Glomerular endothelial cell (primary cell): ENCODE measurements around the gene GAB3. TPM values are rescaled to one million over a fixed set of nuclear protein-coding genes. Genes with fewer than 3 reads are reported as not detected.

Experiments used
- DNase-seq: peaks from one replicate; pipeline ENCODE4 v3.0.0-alpha.2; 2011; ENCODE audit warnings: low read depth, low spot score; ENCODE audit errors: extremely low read depth
- total RNA-seq: library from RNA; depleted of rRNA; stranded (reverse); fragments of >200 nt; gene quantifications from 2 replicates; pipeline ENCODE4 v1.2.3, GENCODE V29; 2015

The GAB3 gene
- total RNA-seq, 1 donor from 2014 or later, result 8.0 TPM

DNA sequence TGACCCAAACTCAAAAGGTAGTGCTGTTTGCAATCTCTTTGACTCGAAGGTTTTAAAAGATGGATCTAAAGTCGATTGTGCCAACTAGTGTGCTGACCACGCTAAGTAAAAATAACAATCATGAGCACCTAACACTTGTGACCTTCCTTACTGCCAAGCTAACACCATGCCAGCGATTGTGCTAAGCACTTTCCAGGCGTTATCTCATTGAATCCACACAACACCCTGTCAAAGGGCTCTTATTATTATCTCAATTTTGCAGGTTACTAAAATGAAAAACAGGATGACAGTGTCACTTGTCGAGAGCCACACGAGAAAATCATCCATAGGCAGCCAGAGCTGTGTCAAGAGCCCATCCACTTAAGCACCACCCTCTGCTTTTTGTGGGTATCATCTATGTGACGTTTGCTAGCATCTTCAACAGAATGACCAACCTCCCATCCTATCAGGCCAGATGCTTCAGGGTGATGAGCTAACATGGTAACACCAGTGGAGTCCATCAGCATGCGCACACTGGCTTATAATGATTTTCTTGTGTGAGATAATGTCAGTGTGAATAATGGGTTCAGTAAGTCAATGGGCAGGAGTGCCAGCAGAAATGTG is 893 bp upstream of the GAB3 start:
- no peak for DNase-seq

- DNase-seq, result no peak
Observed at GRCh38 chrX:154751203-154751668, 359 bp upstream of the GAB3 start.

DNA sequence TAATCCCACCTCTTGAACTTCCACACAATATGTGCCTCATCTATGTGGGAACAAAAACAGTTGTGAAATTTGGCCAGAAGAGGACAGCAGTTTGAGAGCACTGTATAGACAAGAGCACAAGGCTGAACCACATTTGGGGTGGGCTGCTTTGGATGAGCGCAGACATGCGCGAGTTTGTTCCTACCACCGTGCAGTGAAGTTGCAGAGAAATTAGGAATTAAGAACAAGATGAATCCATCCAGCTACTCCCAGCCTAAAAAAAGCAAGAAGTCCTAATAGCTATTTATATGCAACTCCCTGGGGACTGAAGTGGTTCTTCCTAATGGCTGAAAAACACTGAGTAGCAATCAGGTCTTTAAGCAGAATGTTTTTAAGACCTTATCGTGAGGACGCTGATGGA is 1.0 kb downstream of the GAB3 start:
- DNase-seq, result no peak

- DNase-seq, result no peak
Observed at GRCh38 chrX:154748712-154749339, 2.1 kb downstream of the GAB3 start.

DNA sequence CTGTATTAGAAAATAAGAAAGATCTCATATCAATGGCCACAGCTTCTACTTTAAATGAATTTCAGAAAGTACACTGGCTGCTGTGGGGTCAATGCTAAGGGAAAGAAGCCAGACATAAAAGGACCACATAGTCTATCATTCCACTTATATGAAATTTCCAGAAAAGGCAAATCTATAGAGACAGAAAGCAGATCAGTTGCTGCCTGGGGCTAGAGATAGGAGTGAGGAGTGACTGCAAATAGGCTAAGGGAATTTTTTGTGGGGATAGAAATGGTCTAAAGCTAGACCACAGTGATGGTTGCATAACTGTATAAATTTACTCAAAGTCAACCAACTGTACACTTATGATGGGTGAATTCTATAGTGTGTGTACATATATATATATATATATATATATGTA is 8.3 kb downstream of the GAB3 start:
- no peak for DNase-seq

- no peak for DNase-seq
Observed at GRCh38 chrX:154739952-154740465, 10.9 kb downstream of the GAB3 start.

- no peak for DNase-seq
Observed at GRCh38 chrX:154738011-154738738, 12.7 kb downstream of the GAB3 start.

- DNase-seq, result no peak
Observed at GRCh38 chrX:154737136-154737535, 13.7 kb downstream of the GAB3 start.

DNA sequence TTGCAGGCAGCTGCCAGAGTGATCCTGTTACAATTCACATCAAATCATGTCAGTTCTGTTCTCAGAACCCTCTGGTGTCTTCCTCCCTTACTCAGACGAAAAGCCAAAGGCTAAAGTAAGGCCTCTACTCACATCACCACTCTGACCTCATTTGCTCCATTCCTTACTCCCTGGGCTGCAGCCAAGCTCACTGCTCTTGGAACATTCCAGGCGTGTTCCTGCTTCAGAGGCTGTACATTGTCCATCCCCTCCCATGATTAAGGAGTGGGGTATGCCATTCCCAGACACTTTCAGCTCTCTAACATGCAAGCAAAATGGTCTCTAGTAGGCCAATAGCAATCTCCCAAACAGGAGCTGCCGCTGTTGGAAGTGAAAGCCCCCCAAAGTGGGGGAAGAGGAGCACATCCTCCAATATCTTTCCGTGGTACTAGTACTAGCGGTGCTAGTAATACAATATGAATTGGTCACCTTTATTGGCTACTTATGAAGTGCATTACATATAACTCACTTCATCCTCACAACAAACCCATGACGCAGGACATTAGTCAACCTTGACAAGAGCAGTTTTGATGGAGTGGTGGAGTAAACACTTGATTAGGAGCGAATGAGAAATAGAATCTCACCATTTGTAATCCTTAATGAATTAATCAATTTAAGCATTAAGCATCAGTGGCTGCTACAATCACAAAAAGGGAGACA is 15.0 kb downstream of the GAB3 start:
- no peak for DNase-seq

DNA sequence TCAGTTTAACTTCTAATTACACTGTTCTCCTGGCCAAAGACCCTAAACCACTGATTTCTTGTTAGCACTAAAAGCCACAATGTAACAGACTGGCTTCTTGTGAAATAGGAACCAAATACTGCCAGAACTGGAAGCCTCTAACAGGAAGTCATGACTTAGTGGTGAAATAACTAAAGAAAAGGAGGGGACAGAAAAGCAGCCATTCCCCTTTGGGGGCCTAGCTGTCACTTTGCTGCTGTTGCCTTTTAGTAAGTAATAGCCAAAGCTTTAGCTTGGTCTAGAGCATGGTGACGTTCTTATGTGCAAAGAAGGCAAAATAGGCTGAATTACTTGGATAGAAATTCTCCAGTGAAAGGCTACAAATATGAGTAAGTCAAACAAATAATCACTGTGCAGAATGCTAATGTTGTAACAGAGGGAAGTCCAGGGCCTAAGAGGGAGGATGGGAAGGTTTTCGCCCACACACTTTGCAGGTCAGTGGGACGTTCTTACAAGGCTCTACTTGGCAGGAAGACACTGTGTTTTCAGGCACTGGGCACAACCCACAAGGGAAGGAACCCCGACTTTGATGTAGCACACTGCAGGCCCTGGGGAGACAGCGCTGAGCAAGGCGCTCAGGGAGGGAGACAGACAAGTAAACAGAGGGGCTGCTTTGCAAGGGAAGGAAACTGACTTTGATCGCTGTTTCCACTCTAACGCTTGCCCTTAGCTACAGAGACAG is 16.7 kb downstream of the GAB3 start:
- DNase-seq, result no peak

- DNase-seq, result no peak
Observed at GRCh38 chrX:154733066-154733425, 17.8 kb downstream of the GAB3 start.

- no peak for DNase-seq
Observed at GRCh38 chrX:154732421-154733065, 18.3 kb downstream of the GAB3 start.

- DNase-seq, result no peak
Observed at GRCh38 chrX:154731881-154732280, 19.0 kb downstream of the GAB3 start.

DNA sequence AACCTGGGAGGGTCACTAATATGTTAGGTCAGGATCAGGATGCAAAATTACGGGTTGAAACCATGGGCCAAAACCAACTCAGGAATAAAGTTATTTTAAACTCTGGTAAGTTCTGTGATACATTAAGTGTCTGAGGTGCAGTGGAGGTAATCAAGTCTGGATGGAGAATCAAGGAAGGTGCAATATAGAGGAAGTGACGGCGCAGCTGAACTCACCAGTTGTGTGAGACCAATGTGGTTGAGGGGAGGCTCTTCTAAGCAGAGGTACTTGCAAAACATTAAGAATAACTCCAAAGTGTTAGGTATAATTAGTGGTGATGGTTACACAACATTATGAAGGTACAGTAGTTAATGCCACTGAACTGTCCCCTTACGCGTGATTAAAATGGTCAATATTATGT is 19.7 kb downstream of the GAB3 start:
- no peak for DNase-seq

DNA sequence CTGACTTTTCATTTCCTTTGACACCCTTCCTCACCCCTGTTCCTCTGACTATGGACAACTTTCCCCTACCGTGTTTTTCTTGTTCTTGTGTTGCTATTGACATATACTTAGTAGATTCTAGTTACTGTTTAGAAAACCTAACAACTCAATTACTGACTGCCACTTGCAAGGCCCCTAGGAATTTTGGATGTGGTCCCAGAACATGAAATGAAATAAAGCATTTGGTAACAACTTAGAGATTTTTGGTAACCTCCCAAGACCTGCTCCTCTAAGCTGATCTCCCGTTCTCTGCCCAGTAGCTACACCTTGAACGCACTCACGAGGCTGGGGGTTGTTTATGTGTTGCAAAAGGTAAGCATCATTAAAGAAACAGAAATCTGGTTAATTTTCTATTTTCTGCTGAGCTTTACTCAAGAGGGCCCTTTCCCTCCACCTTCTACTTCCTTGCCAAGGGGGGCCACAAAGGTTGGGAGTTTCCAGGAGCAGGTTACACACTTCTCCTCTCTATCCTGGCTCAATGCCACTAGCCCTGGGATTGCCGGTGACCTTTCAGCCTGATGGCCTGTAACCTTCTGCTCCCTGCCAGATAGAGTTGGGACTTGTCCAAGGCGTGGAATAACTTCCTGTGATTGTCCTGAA is 20.5 kb downstream of the GAB3 start:
- DNase-seq, result no peak

DNA sequence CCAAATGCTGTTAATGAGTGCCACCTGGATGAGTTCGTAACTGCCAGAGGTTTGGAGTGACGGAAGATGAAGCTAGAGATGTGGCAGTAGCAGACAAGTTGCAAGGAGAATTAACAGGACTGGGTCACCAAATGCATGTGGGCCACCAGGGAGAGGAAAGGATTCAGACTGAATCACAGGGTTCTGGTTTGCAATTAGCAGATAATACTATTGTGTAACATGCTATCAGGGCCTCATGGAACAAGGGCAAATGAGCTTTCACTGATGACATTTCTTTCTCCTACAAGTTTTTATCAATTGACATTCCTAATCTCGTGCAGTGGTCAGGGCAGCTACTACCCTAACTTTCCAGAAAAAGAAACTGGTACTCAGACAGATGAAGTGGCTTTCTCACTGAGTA is 21.4 kb downstream of the GAB3 start:
- DNase-seq, result no peak

DNA sequence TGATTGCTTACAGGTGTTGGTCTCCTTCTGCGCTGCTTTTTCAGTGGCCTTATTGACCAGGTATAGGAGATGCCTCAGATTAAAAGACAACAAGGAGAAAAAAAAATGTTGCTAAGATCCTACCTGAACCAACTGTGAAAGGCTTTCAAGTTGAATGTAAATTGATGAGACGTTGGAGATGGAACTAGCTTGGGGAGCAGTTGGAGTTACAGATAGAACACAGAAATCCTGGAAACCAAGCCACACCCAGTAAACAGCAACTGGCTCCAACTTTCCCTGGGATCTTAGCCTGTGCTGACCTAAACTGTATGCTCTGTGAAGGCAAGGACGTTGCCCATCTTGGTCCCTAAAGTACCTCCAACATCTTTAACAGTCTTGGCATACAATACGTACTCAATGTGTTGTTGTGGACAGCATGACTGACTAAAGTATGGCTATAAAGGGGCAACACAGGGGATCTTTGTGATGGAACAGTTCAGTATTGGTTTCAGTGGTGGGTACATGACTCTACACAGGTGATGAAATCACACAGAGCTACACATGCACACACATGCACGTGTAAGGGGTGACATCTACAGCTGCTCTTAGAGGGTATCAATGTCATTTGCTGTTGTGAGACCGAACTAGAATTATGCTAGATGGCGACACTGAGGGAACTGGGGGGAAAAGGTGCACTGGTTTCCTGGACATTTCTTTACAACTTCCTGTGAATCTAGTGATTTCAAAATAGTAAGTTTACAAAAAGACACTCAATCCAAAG is 22.3 kb downstream of the GAB3 start:
- no peak for DNase-seq

GRCh38 chrX:154727871-154728270 is 23.0 kb downstream of the GAB3 start:
- DNase-seq, result no peak

GRCh38 chrX:154727418-154727817 is 23.5 kb downstream of the GAB3 start:
- DNase-seq, result no peak
